PC-9 (cell line): ENCODE data around the gene POMGNT1. TPM values are rescaled to one million over a fixed set of nuclear protein-coding genes. Genes with fewer than 3 reads are reported as not detected.

Experiments
- BruUV-seq: library from RNA; stranded (reverse); fragments of 400-500 nt; replicated peaks from 2 replicates; lab custom pipeline; 2021; lab: Mats Ljungman, UMichigan
- CTCF ChIA-PET: fragments of 300-600 bp; sonication (Branson Sonifier 250); formaldehyde crosslinking; loops from one replicate; lab custom pipeline; 2022; ENCODE audit warnings: antibody characterized with exemption; lab: Charles Lee
- POLR2A ChIA-PET: fragments of 300-600 bp; sonication (Branson Sonifier 250); formaldehyde crosslinking; loops from one replicate; lab custom pipeline; 2022; ENCODE audit warnings: antibody characterized with exemption; ENCODE audit not compliant: unreplicated experiment; lab: Charles Lee
- DNase-seq, 2 experiments: peaks; one replicate each; pipeline versions ENCODE4 v3.0.0 to v3.0.0-alpha.2; 2015 to 2022; ENCODE audit warnings: mixed read lengths in 1 of 2
- H2AFZ ChIP-seq: fragments of 200-600 bp; sonication (generic); 2 replicates; pipeline ENCODE4 v1.8.1; 2017; ENCODE audit warnings: antibody characterized with exemption
- H3F3A ChIP-seq: fragments of 200-600 bp; sonication (generic); 2 replicates; pipeline ENCODE4 v1.8.1; 2017; ENCODE audit warnings: antibody characterized with exemption, mild to moderate bottlenecking, low read depth; ENCODE audit not compliant: insufficient read depth
- H3K27ac ChIP-seq: fragments of 200-600 bp; sonication (generic); 2 replicates; pipeline ENCODE4 v1.6.1; 2016; ENCODE audit warnings: mixed run types
- H3K27me3 ChIP-seq: fragments of 200-600 bp; sonication (generic); 2 replicates; pipeline ENCODE4 v1.6.1; 2016; ENCODE audit warnings: low read depth, mixed run types; ENCODE audit not compliant: insufficient read depth
- H3K36me3 ChIP-seq: fragments of 200-600 bp; sonication (generic); 2 replicates; pipeline ENCODE4 v1.6.1; 2016; ENCODE audit warnings: low read depth, mixed run types
- H3K4me1 ChIP-seq: fragments of 200-600 bp; sonication (generic); replicated peaks from 2 replicates; pipeline ENCODE4 v1.6.1; 2016; ENCODE audit warnings: mixed run types; ENCODE audit not compliant: insufficient read depth
- H3K4me2 ChIP-seq: fragments of 200-600 bp; sonication (generic); 2 replicates; pipeline ENCODE4 v1.6.1; 2017; ENCODE audit warnings: mixed run types
- H3K4me3 ChIP-seq: fragments of 200-600 bp; sonication (generic); 2 replicates; pipeline ENCODE4 v1.6.1; 2016; ENCODE audit warnings: mixed run types
- H3K79me2 ChIP-seq: fragments of 200-600 bp; sonication (generic); 2 replicates; pipeline ENCODE4 v1.6.1; 2017; ENCODE audit warnings: low read depth, mixed run types
- H3K9me2 ChIP-seq: fragments of 200-600 bp; sonication (generic); 2 replicates; pipeline ENCODE4 v1.8.1; 2017; ENCODE audit warnings: mild to moderate bottlenecking; ENCODE audit not compliant: insufficient read depth
- H3K9me3 ChIP-seq: fragments of 200-600 bp; sonication (generic); 2 replicates; pipeline ENCODE4 v1.8.1; 2016; ENCODE audit warnings: low read depth; ENCODE audit not compliant: insufficient read depth
- H4K20me1 ChIP-seq: fragments of 200-600 bp; sonication (generic); 2 replicates; pipeline ENCODE4 v1.8.1; 2017; ENCODE audit not compliant: insufficient read depth
- EZH2 ChIP-seq: fragments of 200-600 bp; sonication (generic); IDR thresholded peaks from 2 replicates; pipeline ENCODE4 v1.8.0; 2017; ENCODE audit warnings: antibody characterized with exemption, low read depth
- intact Hi-C: fragments of 100-400 bp; cut with micrococcal nuclease; formaldehyde crosslinking; loops from one replicate; pipeline ENCODE4 v1.10.0; 2022; ENCODE audit not compliant: unreplicated experiment
- total RNA-seq: library from RNA; stranded (reverse); gene quantifications from 2 replicates; pipeline ENCODE4 v1.2.3, GENCODE V29; 2021
- TF ChIP-seq, protein P1 (sequence below): fragments of 200-600 bp; sonication (generic); conservative IDR thresholded peaks from 2 replicates; pipeline ENCODE4 v1.6.1; 2017; ENCODE audit warnings: mixed run types, antibody characterized with exemption, mild to moderate bottlenecking, moderate library complexity

POMGNT1 gene
- total RNA-seq, 1 experiment from 2014 or later, result 82.6 TPM

DNA sequence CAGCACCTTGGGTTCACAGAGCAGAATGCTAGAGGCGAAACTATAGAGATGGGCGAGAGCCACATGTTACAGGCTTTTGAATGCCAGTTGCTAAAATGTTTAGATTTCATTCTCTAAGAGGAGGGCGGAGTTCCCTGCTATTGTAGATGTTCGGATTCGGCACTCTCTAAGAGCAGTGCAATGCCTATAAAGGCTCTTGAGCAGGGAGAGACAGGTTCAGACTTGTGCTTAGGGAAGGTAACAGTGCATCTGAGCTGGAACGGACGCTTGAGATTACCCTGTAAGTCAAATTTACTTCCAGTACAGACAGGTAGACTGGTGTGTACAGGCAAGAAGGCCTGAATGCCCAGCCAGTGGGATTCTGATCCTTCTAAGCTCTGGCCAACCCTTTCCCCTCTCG is 20.2 kb upstream of the POMGNT1 start:
- no peak overlapping the region for H3K4me2 ChIP-seq

DNA sequence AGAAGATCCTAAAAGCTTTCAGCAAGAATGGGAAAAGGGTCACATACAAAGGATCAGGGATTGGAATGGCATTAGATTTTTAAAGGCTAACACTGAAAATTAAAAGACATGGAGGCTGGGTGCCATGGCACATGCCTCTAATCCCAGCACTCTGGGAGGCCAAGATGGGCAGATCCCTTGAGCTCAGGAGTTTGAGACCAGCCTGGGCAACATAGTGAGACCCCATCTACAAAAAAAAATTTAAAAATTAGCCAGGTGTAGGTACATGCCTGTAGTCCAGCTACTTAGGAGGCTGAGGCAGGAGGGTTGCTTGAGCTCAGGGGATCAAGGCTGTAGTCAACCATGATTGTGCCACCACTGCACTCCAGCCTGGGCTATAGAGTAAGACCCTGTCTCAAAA is 17.3 kb upstream of the POMGNT1 start:
- POLR2A ChIA-PET, result no interaction called here
- Histone ChIP-seq H3F3A (peaks cover 3% of the 10 kb centered on the region; the same call in 1 of the 2 replicates), H3K4me1 (peaks cover 7% of the 10 kb centered on the region; the same call in 1 of the 2 replicates), H3K36me3 (no peaks in the 10 kb centered on the region), H3K4me3 (no peak overlapping the region), H4K20me1 (no peaks in the 10 kb centered on the region), H3K79me2 (no peaks in the 10 kb centered on the region), H3K27me3 (no peaks in the 10 kb centered on the region), H3K4me2 (no peak overlapping the region), H3K9me2 (no peaks in the 10 kb centered on the region), H2AFZ (no peak overlapping the region), H3K27ac (no peak overlapping the region), H3K9me3 (no peaks in the 10 kb centered on the region)
- no TSS peak for BruUV-seq
- no peak for TF ChIP-seq EZH2
- TF ChIP-seq, protein P1, sequence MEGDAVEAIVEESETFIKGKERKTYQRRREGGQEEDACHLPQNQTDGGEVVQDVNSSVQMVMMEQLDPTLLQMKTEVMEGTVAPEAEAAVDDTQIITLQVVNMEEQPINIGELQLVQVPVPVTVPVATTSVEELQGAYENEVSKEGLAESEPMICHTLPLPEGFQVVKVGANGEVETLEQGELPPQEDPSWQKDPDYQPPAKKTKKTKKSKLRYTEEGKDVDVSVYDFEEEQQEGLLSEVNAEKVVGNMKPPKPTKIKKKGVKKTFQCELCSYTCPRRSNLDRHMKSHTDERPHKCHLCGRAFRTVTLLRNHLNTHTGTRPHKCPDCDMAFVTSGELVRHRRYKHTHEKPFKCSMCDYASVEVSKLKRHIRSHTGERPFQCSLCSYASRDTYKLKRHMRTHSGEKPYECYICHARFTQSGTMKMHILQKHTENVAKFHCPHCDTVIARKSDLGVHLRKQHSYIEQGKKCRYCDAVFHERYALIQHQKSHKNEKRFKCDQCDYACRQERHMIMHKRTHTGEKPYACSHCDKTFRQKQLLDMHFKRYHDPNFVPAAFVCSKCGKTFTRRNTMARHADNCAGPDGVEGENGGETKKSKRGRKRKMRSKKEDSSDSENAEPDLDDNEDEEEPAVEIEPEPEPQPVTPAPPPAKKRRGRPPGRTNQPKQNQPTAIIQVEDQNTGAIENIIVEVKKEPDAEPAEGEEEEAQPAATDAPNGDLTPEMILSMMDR, result no peak
- DNase-seq, result no peak
- CTCF ChIA-PET, result no interaction called here
- intact Hi-C loops, result no loop called here

More for the DNA sequence above, 20.2 kb upstream of the POMGNT1 start:
- Histone ChIP-seq H3K4me3 (no peak overlapping the region), H3K36me3 (no peaks in the 10 kb centered on the region), H4K20me1 (no peaks in the 10 kb centered on the region), H3K27ac (no peak overlapping the region), H2AFZ (no peak overlapping the region), H3K9me3 (no peaks in the 10 kb centered on the region), H3K4me1 (peaks cover 5% of the 10 kb centered on the region), H3F3A (peaks cover 9% of the 10 kb centered on the region; the same call in 1 of the 2 replicates), H3K27me3 (no peaks in the 10 kb centered on the region), H3K9me2 (no peaks in the 10 kb centered on the region), H3K79me2 (no peaks in the 10 kb centered on the region)
- intact Hi-C loops, result no loop called here
- no peak for DNase-seq
- TF ChIP-seq, protein P1, result no peak
- no peak for TF ChIP-seq EZH2
- CTCF ChIA-PET, result no interaction called here
- POLR2A ChIA-PET, result no interaction called here
- BruUV-seq, result no TSS peak

DNA sequence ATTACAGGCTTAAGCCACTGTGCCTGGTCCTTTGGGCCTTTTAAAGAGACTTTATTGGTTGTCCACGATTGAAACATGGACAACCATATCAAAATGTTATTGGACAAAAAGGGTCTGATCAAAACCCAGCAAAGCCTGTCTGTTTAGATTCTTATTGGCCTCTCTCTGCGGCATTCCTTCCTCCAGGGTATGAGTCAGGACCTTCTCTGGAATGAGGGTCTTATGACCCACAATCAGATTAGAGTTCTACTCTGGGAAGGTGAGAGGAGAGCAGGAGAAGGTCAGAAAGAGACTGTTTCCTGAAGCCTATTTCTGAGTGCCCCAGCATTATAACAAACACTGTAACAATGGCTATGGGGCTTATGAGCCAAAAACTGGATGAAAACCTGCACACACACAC is 12.8 kb upstream of the POMGNT1 start:
- Histone ChIP-seq H3K4me1 (peaks cover 8% of the 10 kb centered on the region; the same call in 1 of the 2 replicates), H3K36me3 (no peaks in the 10 kb centered on the region), H3K79me2 (no peaks in the 10 kb centered on the region), H3K27me3 (no peaks in the 10 kb centered on the region), H3K9me3 (no peaks in the 10 kb centered on the region), H3F3A (peaks cover 3% of the 10 kb centered on the region; the same call in 1 of the 2 replicates), H3K9me2 (no peaks in the 10 kb centered on the region), H3K27ac (no peak overlapping the region), H4K20me1 (no peaks in the 10 kb centered on the region), H3K4me3 (no peak overlapping the region), H2AFZ (no peak overlapping the region; the same call in 1 of the 2 replicates), H3K4me2 (no peak overlapping the region)
- no TSS peak for BruUV-seq
- no peak for DNase-seq
- TF ChIP-seq EZH2, result no peak
- TF ChIP-seq, protein P1, result no peak
- intact Hi-C loops, result no loop called here
- ChIA-PET CTCF (interaction anchor here (1.8 kb wide), 1 partner anchor 12 kb away, joined by 6 read pairs; no protein-coding TSS in a partner anchor), POLR2A (interaction anchor here (0.6 kb wide), 1 partner anchor 12 kb away, joined by 7 read pairs; no protein-coding TSS in a partner anchor)
